K562 (cell line): ENCODE measurements around the gene PPP1R10. TPM values are rescaled to one million over a fixed set of nuclear protein-coding genes. Genes with fewer than 3 reads are reported as not detected.

Source experiments
- CHAMP1 ChIP-seq: fragments of 450-650 bp; IDR thresholded peaks from 2 replicates; pipeline ENCODE4 v1.6.1; 2016; ENCODE audit warnings: mild to moderate bottlenecking
- CREB1 ChIP-seq, 2 experiments: sonication (generic) in 1 of 2; formaldehyde crosslinking in 1 of 2; IDR thresholded peaks; 2 replicates each; pipeline versions ENCODE4 v1.6.1 to v1.8.0; 2012 to 2022; ENCODE audit warnings: inconsistent platforms in 1 of 2, mild to moderate bottlenecking in 1 of 2, missing genetic modification reagents in 1 of 2, moderate library complexity in 1 of 2
- DPF2 ChIP-seq: fragments of 450-650 bp; IDR thresholded peaks from 2 replicates; pipeline ENCODE4 v1.6.1; 2016
- ELF2 ChIP-seq: fragments of 250-450 bp; sonication (Bioruptor Pico); IDR thresholded peaks from 2 replicates; pipeline ENCODE4 v1.5.0; 2021; ENCODE audit warnings: mild to moderate bottlenecking
- ESRRA ChIP-seq: fragments of 450-650 bp; IDR thresholded peaks from 2 replicates; pipeline ENCODE4 v1.6.1; 2014; ENCODE audit warnings: low read depth, mild to moderate bottlenecking, moderate library complexity, borderline replicate concordance
- ESRRB ChIP-seq: fragments of 250-450 bp; sonication (Bioruptor Pico); IDR thresholded peaks from 2 replicates; pipeline ENCODE4 v1.5.0; 2020; ENCODE audit warnings: mild to moderate bottlenecking, moderate library complexity, borderline replicate concordance
- GATAD2B ChIP-seq: fragments of 450-650 bp; IDR thresholded peaks from 2 replicates; pipeline ENCODE4 v1.6.1; 2017; ENCODE audit warnings: mild to moderate bottlenecking, borderline replicate concordance
- HMBOX1 ChIP-seq: sonication (generic); IDR thresholded peaks from 2 replicates; pipeline ENCODE4 v1.6.1; 2016
- LEF1 ChIP-seq: fragments of 450-650 bp; IDR thresholded peaks from 2 replicates; pipeline ENCODE4 v1.6.1; 2016; ENCODE audit warnings: mild to moderate bottlenecking
- MXD1 ChIP-seq: fragments of 250-450 bp; sonication (Bioruptor Pico); IDR thresholded peaks from 2 replicates; pipeline ENCODE4 v1.8.0; 2021; ENCODE audit warnings: borderline replicate concordance, mild to moderate bottlenecking, moderate library complexity; ENCODE audit not compliant: poor library complexity, severe bottlenecking
- PBX2 ChIP-seq, 2 experiments: IDR thresholded peaks in 1 of 2; conservative IDR thresholded peaks in 1 of 2; 2 replicates each; pipeline ENCODE4 v1.6.1; 2016; ENCODE audit warnings: low read depth in 2 of 2, mild to moderate bottlenecking in 1 of 2, missing compliant biosample characterization in 1 of 2, missing genetic modification characterization in 1 of 2, moderate library complexity in 1 of 2
- PPARD ChIP-seq: fragments of 250-450 bp; sonication (Bioruptor Pico); IDR thresholded peaks from 2 replicates; pipeline ENCODE4 v1.8.0; 2022; ENCODE audit warnings: inconsistent platforms, mild to moderate bottlenecking, moderate library complexity
- STAT5A ChIP-seq: IDR thresholded peaks from 2 replicates; pipeline ENCODE4 v1.6.1; 2012; ENCODE audit warnings: low read length, inconsistent platforms, borderline replicate concordance
- YBX1 ChIP-seq: fragments of 450-650 bp; IDR thresholded peaks from 2 replicates; pipeline ENCODE4 v1.7.1; 2016; ENCODE audit warnings: mild to moderate bottlenecking
- ZNF280B ChIP-seq: fragments of 250-450 bp; sonication (Bioruptor Pico); IDR thresholded peaks from 2 replicates; pipeline ENCODE4 v1.5.1; 2021; ENCODE audit warnings: mild to moderate bottlenecking
- ZNF740 ChIP-seq, 3 experiments: fragments of 200-800 bp in 1 of 3; sonication (Bioruptor generic) in 1 of 3; sonication (generic) in 1 of 3; formaldehyde crosslinking in 1 of 3; IDR thresholded peaks; 2 replicates each; pipeline versions ENCODE4 v1.6.1 to v1.8.0; 2016 to 2022; ENCODE audit warnings: mild to moderate bottlenecking in 2 of 3, missing compliant biosample characterization in 2 of 3, missing genetic modification characterization in 2 of 3, missing genetic modification reagents in 1 of 3
- polyA plus RNA-seq, 8 experiments: library from polyadenylated mRNA; depleted of rRNA in 4 of 8; stranded (reverse) in 5 of 8; unstranded in 3 of 8; fragments of >200 nt; fragmentation: Nextera tagmentation in 2 of 8; fragmentation: Illumina TruSeq in 1 of 8; extraction: Ambion mirVana in 2 of 8; extraction: Trizol in 1 of 8; gene quantifications; 2 replicates each; pipeline versions ENCODE4 v1.2.1 to v1.2.3, GENCODE V29; 2011 to 2014; ENCODE audit warnings: inconsistent platforms in 1 of 8, missing spikeins in 1 of 8
- total RNA-seq, 7 experiments: library from RNA; depleted of rRNA in 6 of 7; stranded (reverse); fragments of >200 nt in 6 of 7; fragmentation: Illumina TruSeq in 2 of 7; extraction: Trizol in 2 of 7; gene quantifications; 2 replicates each; pipeline versions ENCODE4 v1.2.1 to v1.2.3, GENCODE V29; 2011 to 2021; ENCODE audit warnings: low replicate concordance in 1 of 7

PPP1R10 gene
- total and polyA plus RNA-seq, 9 of the 15 experiments (the other 6 are each of a cell fraction or from before 2014, with no cell fraction given): 14.1 to 65.5 (median 32.6) TPM

- TF ChIP-seq ESRRA (no peak), HMBOX1 (no peak), PBX2 (CRISPR knock-in tag; IDR thresholded peaks at IDR 0.05; ENCODE audit: low read depth) (no peak), PBX2 (tag; conservative IDR thresholded peaks at IDR 0.05; ENCODE audit: low read depth) (peak; percentile 43), ELF2 (CRISPR knock-in tag) (0 out of 2 replicates have a peak, but pooled peaks have one; percentile 37), MXD1 (CRISPR knock-in tag) (no peak), LEF1 (no peak), ESRRB (CRISPR knock-in tag) (0 out of 2 replicates have a peak, but pooled peaks have one; percentile 28), YBX1 (no peak), DPF2 (peak; percentile 33), CHAMP1 (no peak), ZNF740 (CRISPR knock-in tag; IDR thresholded peaks at IDR 0.05) (0 out of 2 replicates have a peak, but pooled peaks have one; percentile 35), ZNF740 (tag; IDR thresholded peaks at IDR 0.05) (no peak), PPARD (CRISPR knock-in tag) (no peak), STAT5A (no peak), GATAD2B (0 out of 2 replicates have a peak, but pooled peaks have one; percentile 8), ZNF280B (CRISPR knock-in tag) (peak; percentile 66; the same call in 1 of the 2 replicates), CREB1 (IDR thresholded peaks at IDR 0.05) (no peak), CREB1 (CRISPR knock-in tag; IDR thresholded peaks at IDR 0.05) (no peak)
These were observed 3.6 kb downstream of the PPP1R10 start (continued) for GRCh38 chr6:30613251-30614043.
